ENCODE measurements around the gene BDH1. TPM values are rescaled to one million over a fixed set of nuclear protein-coding genes. Genes with fewer than 3 reads are reported as not detected.

The BDH1 gene
- total and polyA plus RNA-seq, 2 of the 8 experiments (the other 6 are each of a cell fraction or from before 2014, with no cell fraction given), result 27.2 to 28.1 TPM

DNA sequence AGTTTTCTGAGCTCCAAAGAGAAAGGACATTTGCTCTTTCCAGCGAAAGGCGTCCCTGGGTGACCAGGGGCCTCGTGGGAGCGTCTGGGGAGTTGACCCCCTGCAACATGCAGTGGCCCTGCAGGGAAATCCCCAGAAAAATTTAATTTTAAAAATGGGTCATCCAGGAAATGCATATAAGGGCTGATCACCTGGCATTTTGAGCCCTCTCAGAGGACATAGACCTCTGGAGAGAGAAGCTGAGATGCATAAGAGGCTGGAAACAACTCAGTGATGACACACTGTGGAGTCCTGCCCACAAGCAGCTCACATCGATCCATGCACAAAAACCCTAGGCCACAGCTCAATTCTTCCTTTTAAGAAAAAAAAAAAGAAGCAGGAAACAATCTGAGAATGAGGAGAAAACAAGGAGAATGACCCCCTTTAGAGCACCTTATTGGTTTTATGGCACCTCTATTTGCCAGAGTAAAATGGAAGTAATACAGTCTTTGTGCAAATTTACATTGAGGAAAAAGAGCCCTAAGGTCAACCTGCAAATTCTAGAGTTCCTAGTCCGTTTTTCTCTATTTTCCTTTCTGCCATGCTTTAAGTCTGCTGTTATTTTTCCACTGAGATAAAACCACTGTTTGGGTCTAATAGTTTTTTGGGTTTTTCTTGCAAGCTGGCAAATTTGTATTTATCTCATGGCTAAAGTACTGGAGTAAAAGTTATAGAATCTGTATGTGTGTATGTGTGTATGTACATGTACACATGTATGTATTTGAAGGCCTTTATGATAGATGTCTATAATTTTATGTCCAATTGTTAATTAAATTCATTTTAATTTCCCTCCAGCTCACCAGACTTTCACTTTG, 6.9 kb upstream of the BDH1 start:
- Histone ChIP-seq H3K79me2 (ENCODE audit: control insufficient read depth in 1 of 2, insufficient read depth in 2 of 2, low read length in 2 of 2) (no peaks in the 10 kb centered on the region), H3K27me3 (replicated peaks in 1 of 4; ENCODE audit: control insufficient read depth in 3 of 4, extremely low read depth in 1 of 4, insufficient read depth in 3 of 4, low read length in 3 of 4) (no peaks in the 10 kb centered on the region; a peak in 2 of 7 replicates), H3K56ac (replicated peaks; ENCODE audit: insufficient read length, low read depth, low read length) (no peak overlapping the region), H2BK120ac (replicated peaks; ENCODE audit: low read depth, low read length) (no peak overlapping the region), H4K91ac (replicated peaks; ENCODE audit: insufficient read length, low read length) (no peak overlapping the region), H3K4me3 (ENCODE audit: extremely low read depth in 1 of 4, insufficient read depth in 2 of 4, low read depth in 3 of 4, low read length in 4 of 4) (no peak overlapping the region), H3K36me3 (ENCODE audit: control insufficient read depth in 2 of 4, insufficient read depth in 4 of 4, low read length in 3 of 4) (peaks cover 0 to 2% (median 0%) of the 10 kb centered on the region in 4 experiments; a peak in 1 of 8 replicates), H2BK15ac (ENCODE audit: low read length) (no peak overlapping the region), H4K8ac (ENCODE audit: extremely low read depth, insufficient read depth, low read length) (no peak overlapping the region), H3K9me3 (ENCODE audit: insufficient read depth in 2 of 2, low read depth in 1 of 2, low read length in 1 of 2) (peaks cover 20 to 34% of the 10 kb centered on the region in 2 experiments), H3K4ac (replicated peaks; ENCODE audit: insufficient read length, low read depth, low read length) (no peak overlapping the region), H2AFZ (ENCODE audit: low read length) (no peak overlapping the region), H4K5ac (ENCODE audit: insufficient read length, low read depth, low read length) (no peak overlapping the region), H3K23me2 (ENCODE audit: low read depth, low read length) (no peaks in the 10 kb centered on the region), H2BK12ac (ENCODE audit: low read depth, low read length) (no peak overlapping the region), H2BK5ac (ENCODE audit: low read depth, low read length) (no peak overlapping the region), H3K4me2 (ENCODE audit: insufficient read depth in 1 of 2, low read depth in 2 of 2, low read length in 2 of 2) (no peak overlapping the region), H3K27ac (ENCODE audit: low read depth, low read length) (no peak overlapping the region), H3K9ac (replicated peaks in 1 of 4; ENCODE audit: extremely low read depth in 1 of 4, low read depth in 3 of 4, low read length in 3 of 4) (no peak overlapping the region), H3K23ac (ENCODE audit: insufficient read length) (no peak overlapping the region), H3K4me1 (replicated peaks in 1 of 4; ENCODE audit: control insufficient read depth in 3 of 4, insufficient read depth in 4 of 4, low read length in 3 of 4) (peaks cover under 1 to 5% (median 2%) of the 10 kb centered on the region in 4 experiments; a peak in 3 of 7 replicates), H3K18ac (ENCODE audit: extremely low read depth, low read length) (no peak overlapping the region), H3K79me1 (ENCODE audit: low read depth, low read length) (no peaks in the 10 kb centered on the region), H3K14ac (ENCODE audit: insufficient read length) (no peak overlapping the region), H4K20me1 (replicated peaks in 1 of 2; ENCODE audit: control insufficient read depth in 1 of 2, insufficient read depth in 2 of 2, low read length in 2 of 2) (no peaks in the 10 kb centered on the region), H2AK5ac (ENCODE audit: low read depth, low read length) (no peak overlapping the region), H2BK20ac (ENCODE audit: low read length) (no peak overlapping the region)
- TF ChIP-seq, protein P1, sequence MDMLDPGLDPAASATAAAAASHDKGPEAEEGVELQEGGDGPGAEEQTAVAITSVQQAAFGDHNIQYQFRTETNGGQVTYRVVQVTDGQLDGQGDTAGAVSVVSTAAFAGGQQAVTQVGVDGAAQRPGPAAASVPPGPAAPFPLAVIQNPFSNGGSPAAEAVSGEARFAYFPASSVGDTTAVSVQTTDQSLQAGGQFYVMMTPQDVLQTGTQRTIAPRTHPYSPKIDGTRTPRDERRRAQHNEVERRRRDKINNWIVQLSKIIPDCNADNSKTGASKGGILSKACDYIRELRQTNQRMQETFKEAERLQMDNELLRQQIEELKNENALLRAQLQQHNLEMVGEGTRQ (IDR thresholded peaks at IDR 0.05; ENCODE audit: low read length), result no peak
- no peak for TF ChIP-seq EZH2 (IDR thresholded peaks at IDR 0.05; ENCODE audit: low read depth, low read length, severe bottlenecking)
- no peak for TF ChIP-seq TEAD4 (IDR thresholded peaks at IDR 0.05; ENCODE audit: low read depth, low read length)
- TF ChIP-seq JUND (IDR thresholded peaks at IDR 0.05; ENCODE audit: low read length), result no peak
- TF ChIP-seq YY1 (IDR thresholded peaks at IDR 0.05; ENCODE audit: low read depth, low read length), result no peak
- no peak for TF ChIP-seq SIN3A (conservative IDR thresholded peaks at IDR 0.05 in 1 of 2, IDR thresholded peaks at IDR 0.05 in 1 of 2; ENCODE audit: low read depth in 1 of 2, low read length in 2 of 2)
- WGBS, 2 experiments (ENCODE audit: extremely low coverage in 1 of 2, insufficient coverage in 1 of 2, insufficient read length in 1 of 2, insufficient replicate concordance in 2 of 2, low coverage in 1 of 2, low lambda C conversion rate in 2 of 2, missing lambda C conversion rate in 1 of 2), result 84% methylated on average over 6 of the region's 6 CpGs; no CpG with 5 or more reads in 1 of the 2 experiments
- ChIA-PET CTCF (ENCODE audit: partially characterized antibody) (interaction anchor here (1.7 to 1.8 kb wide), 3 partner anchors 15 to 53 kb away, joined by 3 to 4 read pairs (median 3); no protein-coding TSS in a partner anchor), POLR2A (ENCODE audit: partially characterized antibody) (interaction anchor here (0.8 kb wide), 1 partner anchor 18 kb away, joined by 3 read pairs; no protein-coding TSS in a partner anchor)
- no peak for DNase-seq (ENCODE audit: low read depth in 1 of 2, low spot score in 2 of 2)
- no peak for FAIRE-seq
